Loucy (cell line): ENCODE measurements around the gene VIL1.

Source experiments
- H2AFZ ChIP-seq: fragments of 200-600 bp; sonication (generic); 2 replicates; pipeline ENCODE4 v1.6.0; 2016; ENCODE audit warnings: antibody characterized with exemption, mild to moderate bottlenecking, low read length, moderate library complexity
- H3F3A ChIP-seq: fragments of 200-600 bp; 2 replicates; pipeline ENCODE4 v1.6.0; 2016; ENCODE audit warnings: antibody characterized with exemption, low read depth, mild to moderate bottlenecking
- H3K27me3 ChIP-seq: fragments of 200-600 bp; sonication (generic); 2 replicates; pipeline ENCODE4 v1.6.1; 2014; ENCODE audit warnings: low read length, mild to moderate bottlenecking; ENCODE audit not compliant: insufficient read depth, poor library complexity, severe bottlenecking
- H3K36me3 ChIP-seq: fragments of 200-600 bp; sonication (generic); 2 replicates; pipeline ENCODE4 v1.6.1; 2016; ENCODE audit warnings: low read length; ENCODE audit not compliant: insufficient read depth
- H3K4me1 ChIP-seq: fragments of 200-600 bp; sonication (generic); 2 replicates; pipeline ENCODE4 v1.5.1; 2014; ENCODE audit warnings: low read length, mild to moderate bottlenecking; ENCODE audit not compliant: insufficient read depth, poor library complexity, severe bottlenecking
- H3K4me2 ChIP-seq: fragments of 200-600 bp; sonication (generic); 2 replicates; pipeline ENCODE4 v1.6.0; 2014; ENCODE audit warnings: antibody characterized with exemption, low read length, low read depth, mild to moderate bottlenecking; ENCODE audit not compliant: poor library complexity, severe bottlenecking
- H3K4me3 ChIP-seq: fragments of 200-600 bp; sonication (generic); 2 replicates; pipeline ENCODE4 v1.5.1; 2014; ENCODE audit warnings: low read length, mild to moderate bottlenecking, mixed read lengths; ENCODE audit not compliant: poor library complexity, severe bottlenecking
- H3K79me2 ChIP-seq: fragments of 200-600 bp; sonication (generic); 2 replicates; pipeline ENCODE4 v1.6.1; 2014; ENCODE audit warnings: low read length; ENCODE audit not compliant: insufficient read depth
- H3K9ac ChIP-seq: fragments of 200-600 bp; sonication (generic); 2 replicates; pipeline ENCODE4 v1.6.0; 2014; ENCODE audit warnings: mild to moderate bottlenecking, low read depth, low read length, moderate library complexity; ENCODE audit not compliant: poor library complexity, severe bottlenecking
- H3K9me2 ChIP-seq: fragments of 200-600 bp; sonication (generic); replicated peaks from 2 replicates; pipeline ENCODE4 v1.6.1; 2016; ENCODE audit warnings: low read depth, low read length, mixed read lengths
- H3K9me3 ChIP-seq: fragments of 200-600 bp; sonication (generic); 2 replicates; pipeline ENCODE4 v1.6.1; 2014; ENCODE audit warnings: mild to moderate bottlenecking, antibody characterized with exemption, low read length, low read depth; ENCODE audit not compliant: insufficient read depth
- H4K20me1 ChIP-seq: fragments of 200-600 bp; sonication (generic); 2 replicates; pipeline ENCODE4 v1.6.0; 2014; ENCODE audit warnings: antibody characterized with exemption, low read length, mild to moderate bottlenecking; ENCODE audit not compliant: insufficient read depth, poor library complexity, severe bottlenecking
- EZH2phosphoT487 ChIP-seq: fragments of 200-600 bp; IDR thresholded peaks from 2 replicates; pipeline ENCODE4 v1.6.1; 2018; ENCODE audit warnings: antibody characterized with exemption, mild to moderate bottlenecking, moderate library complexity, borderline replicate concordance
- TF ChIP-seq, protein P1 (sequence below): fragments of 200-600 bp; sonication (generic); conservative IDR thresholded peaks from 2 replicates; pipeline ENCODE4 v1.5.1; 2014; ENCODE audit warnings: mild to moderate bottlenecking, antibody characterized with exemption, low read length

VIL1 gene

GRCh38 chr2:218478544-218478943, 59.6 kb downstream of the VIL1 start:
- H3K9me3 ChIP-seq, result no peaks in the 10 kb centered on the region
- TF ChIP-seq, protein P1, sequence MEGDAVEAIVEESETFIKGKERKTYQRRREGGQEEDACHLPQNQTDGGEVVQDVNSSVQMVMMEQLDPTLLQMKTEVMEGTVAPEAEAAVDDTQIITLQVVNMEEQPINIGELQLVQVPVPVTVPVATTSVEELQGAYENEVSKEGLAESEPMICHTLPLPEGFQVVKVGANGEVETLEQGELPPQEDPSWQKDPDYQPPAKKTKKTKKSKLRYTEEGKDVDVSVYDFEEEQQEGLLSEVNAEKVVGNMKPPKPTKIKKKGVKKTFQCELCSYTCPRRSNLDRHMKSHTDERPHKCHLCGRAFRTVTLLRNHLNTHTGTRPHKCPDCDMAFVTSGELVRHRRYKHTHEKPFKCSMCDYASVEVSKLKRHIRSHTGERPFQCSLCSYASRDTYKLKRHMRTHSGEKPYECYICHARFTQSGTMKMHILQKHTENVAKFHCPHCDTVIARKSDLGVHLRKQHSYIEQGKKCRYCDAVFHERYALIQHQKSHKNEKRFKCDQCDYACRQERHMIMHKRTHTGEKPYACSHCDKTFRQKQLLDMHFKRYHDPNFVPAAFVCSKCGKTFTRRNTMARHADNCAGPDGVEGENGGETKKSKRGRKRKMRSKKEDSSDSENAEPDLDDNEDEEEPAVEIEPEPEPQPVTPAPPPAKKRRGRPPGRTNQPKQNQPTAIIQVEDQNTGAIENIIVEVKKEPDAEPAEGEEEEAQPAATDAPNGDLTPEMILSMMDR, result no peak
- TF ChIP-seq EZH2phosphoT487, result no peak
- H3K4me2 ChIP-seq, result no peak overlapping the region
- H4K20me1 ChIP-seq, result no peaks in the 10 kb centered on the region
- H2AFZ ChIP-seq, result no peak overlapping the region
- no peaks in the 10 kb centered on the region for H3K79me2 ChIP-seq
- no peaks in the 10 kb centered on the region for H3K27me3 ChIP-seq
- no peaks in the 10 kb centered on the region for H3K4me1 ChIP-seq
- no peak overlapping the region for H3K9ac ChIP-seq
- H3K4me3 ChIP-seq, result no peak overlapping the region
- H3K9me2 ChIP-seq, result no peaks in the 10 kb centered on the region
- H3F3A ChIP-seq, result no peaks in the 10 kb centered on the region
- peaks cover 81% of the 10 kb centered on the region for H3K36me3 ChIP-seq

GRCh38 chr2:218479595-218479994, 60.7 kb downstream of the VIL1 start:
- Histone ChIP-seq H3K9me2 (no peaks in the 10 kb centered on the region), H3K36me3 (peaks cover 79% of the 10 kb centered on the region)
- no peak for TF ChIP-seq EZH2phosphoT487
- TF ChIP-seq, protein P1, result no peak

DNA sequence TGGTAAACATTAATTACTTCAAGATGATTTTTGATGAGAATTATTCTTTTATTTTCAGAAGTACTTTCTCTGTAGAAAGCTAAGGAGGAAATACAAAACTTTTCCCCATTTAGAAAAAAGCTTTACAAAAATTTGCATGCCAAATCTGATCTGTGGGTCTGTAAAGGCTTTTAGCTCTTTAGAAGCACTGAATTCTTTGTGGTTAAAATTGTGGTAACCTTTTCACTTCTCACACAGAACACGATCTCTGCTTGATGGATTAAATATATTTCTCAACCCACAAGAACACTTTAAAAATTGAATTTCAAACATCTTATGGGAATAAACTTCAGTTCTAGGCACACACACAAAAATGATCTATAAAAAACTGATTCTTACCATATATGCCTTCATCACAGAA, 63.7 kb downstream of the VIL1 start:
- Histone ChIP-seq H3K4me1 (no peaks in the 10 kb centered on the region), H3K36me3 (peaks cover 80% of the 10 kb centered on the region), H3K9ac (no peak overlapping the region), H4K20me1 (no peaks in the 10 kb centered on the region), H3K27me3 (no peaks in the 10 kb centered on the region), H3K9me2 (no peaks in the 10 kb centered on the region), H3K4me2 (no peak overlapping the region), H3K4me3 (no peak overlapping the region), H3K79me2 (no peaks in the 10 kb centered on the region), H2AFZ (no peak overlapping the region), H3F3A (no peaks in the 10 kb centered on the region), H3K9me3 (no peaks in the 10 kb centered on the region)
- no peak for TF ChIP-seq EZH2phosphoT487
- TF ChIP-seq, protein P1, result no peak

More at GRCh38 chr2:218479595-218479994, 60.7 kb downstream of the VIL1 start:
- H3K4me1 ChIP-seq, result no peaks in the 10 kb centered on the region
- H3F3A ChIP-seq, result no peaks in the 10 kb centered on the region
- H3K9ac ChIP-seq, result no peak overlapping the region
- no peak overlapping the region for H3K4me2 ChIP-seq
- no peaks in the 10 kb centered on the region for H4K20me1 ChIP-seq
- H3K4me3 ChIP-seq, result no peak overlapping the region
- no peak overlapping the region for H2AFZ ChIP-seq
- no peaks in the 10 kb centered on the region for H3K27me3 ChIP-seq
- no peaks in the 10 kb centered on the region for H3K79me2 ChIP-seq
- H3K9me3 ChIP-seq, result no peaks in the 10 kb centered on the region
